Esophagus squamous epithelium (tissue), 4 donors: Measurements from ENCODE around the gene DGUOK.

Experiments
- POLR2A ChIP-seq, 4 donors: fragments of 450-650 bp; IDR thresholded peaks; one replicate each; pipeline ENCODE4 v1.6.1; 2017; ENCODE audit warnings: antibody characterized with exemption in 4 of 4, mild to moderate bottlenecking in 4 of 4, moderate library complexity in 3 of 4
- TF ChIP-seq, protein P1 (sequence below), 6 experiments: fragments of 450-650 bp in 4 of 6; fragments of 200-600 bp in 2 of 6; sonication (generic) in 2 of 6; IDR thresholded peaks; one replicate each; pipeline ENCODE4 v1.5.1; 2016 to 2019; ENCODE audit warnings: antibody characterized with exemption in 6 of 6, mild to moderate bottlenecking in 4 of 6, moderate library complexity in 4 of 6

DNA sequence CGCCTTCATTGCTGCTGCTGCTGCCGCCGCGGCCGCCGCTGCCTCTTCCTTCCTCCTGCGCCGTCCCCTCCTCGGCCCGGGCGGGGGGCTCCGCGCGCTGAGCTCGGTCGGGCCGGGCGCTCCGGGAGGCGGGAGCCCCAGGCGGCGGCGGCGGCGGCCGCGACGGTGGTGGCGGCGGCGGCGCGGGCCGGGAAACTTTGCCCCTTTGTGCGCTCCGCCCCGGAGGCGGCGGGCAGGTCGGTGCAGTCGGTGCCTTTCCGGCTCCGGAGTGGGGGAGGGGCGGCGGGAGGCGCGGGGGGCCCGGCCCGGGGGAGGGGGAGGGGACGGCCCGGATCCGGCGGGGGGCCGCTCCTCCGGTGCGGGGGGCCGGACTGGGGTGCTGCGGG lies 58.2 kb downstream of the DGUOK start:
- TF ChIP-seq, protein P1, sequence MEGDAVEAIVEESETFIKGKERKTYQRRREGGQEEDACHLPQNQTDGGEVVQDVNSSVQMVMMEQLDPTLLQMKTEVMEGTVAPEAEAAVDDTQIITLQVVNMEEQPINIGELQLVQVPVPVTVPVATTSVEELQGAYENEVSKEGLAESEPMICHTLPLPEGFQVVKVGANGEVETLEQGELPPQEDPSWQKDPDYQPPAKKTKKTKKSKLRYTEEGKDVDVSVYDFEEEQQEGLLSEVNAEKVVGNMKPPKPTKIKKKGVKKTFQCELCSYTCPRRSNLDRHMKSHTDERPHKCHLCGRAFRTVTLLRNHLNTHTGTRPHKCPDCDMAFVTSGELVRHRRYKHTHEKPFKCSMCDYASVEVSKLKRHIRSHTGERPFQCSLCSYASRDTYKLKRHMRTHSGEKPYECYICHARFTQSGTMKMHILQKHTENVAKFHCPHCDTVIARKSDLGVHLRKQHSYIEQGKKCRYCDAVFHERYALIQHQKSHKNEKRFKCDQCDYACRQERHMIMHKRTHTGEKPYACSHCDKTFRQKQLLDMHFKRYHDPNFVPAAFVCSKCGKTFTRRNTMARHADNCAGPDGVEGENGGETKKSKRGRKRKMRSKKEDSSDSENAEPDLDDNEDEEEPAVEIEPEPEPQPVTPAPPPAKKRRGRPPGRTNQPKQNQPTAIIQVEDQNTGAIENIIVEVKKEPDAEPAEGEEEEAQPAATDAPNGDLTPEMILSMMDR (IDR thresholded peaks at IDR 0.05): no peak
- TF ChIP-seq POLR2A (IDR thresholded peaks at IDR 0.05): peak in 1 of 4 donors; percentile 28
